ENCODE results near the gene DNPEP. TPM values are rescaled to one million over a fixed set of nuclear protein-coding genes. Genes with fewer than 3 reads are reported as not detected.

Gene DNPEP
- total and polyA plus RNA-seq, 9 donors: 23.4 to 72.9 (median 61.8) TPM

- no peaks in the 10 kb centered on the region for H3K36me3 ChIP-seq
- TF ChIP-seq CTCF (IDR thresholded peaks at IDR 0.05) (no peak), EP300 (IDR thresholded peaks at IDR 0.05) (no peak), POLR2A (IDR thresholded peaks at IDR 0.05) (no peak)
- H3K9me3 ChIP-seq: no peaks in the 10 kb centered on the region
- no peaks in the 10 kb centered on the region for H3K27me3 ChIP-seq
- no peak for DNase-seq
- no peak overlapping the region for H3K27ac ChIP-seq
- H3K4me3 ChIP-seq: no peak overlapping the region
- WGBS, 3 donors: 90 to 94% (median 93%) methylated on average over 7 of the region's 7 CpGs
- no peaks in the 10 kb centered on the region for H3K4me1 ChIP-seq (ENCODE audit: insufficient read depth)
- intact Hi-C loops (cut with DNase I): no loop called here
Observed at GRCh38 chr2:219429958-219430606, 42.4 kb upstream of the DNPEP start.

- Histone ChIP-seq H3K9me3 (no peaks in the 10 kb centered on the region), H3K27me3 (no peaks in the 10 kb centered on the region), H3K36me3 (no peaks in the 10 kb centered on the region), H3K4me3 (no peak overlapping the region), H3K4me1 (ENCODE audit: insufficient read depth) (no peaks in the 10 kb centered on the region), H3K27ac (no peak overlapping the region)
- no peak for TF ChIP-seq EP300 (IDR thresholded peaks at IDR 0.05)
- TF ChIP-seq POLR2A (IDR thresholded peaks at IDR 0.05): no peak
- no peak for TF ChIP-seq CTCF (IDR thresholded peaks at IDR 0.05)
- no peak for DNase-seq
- intact Hi-C loops (cut with DNase I): no loop called here
Observed at GRCh38 chr2:219428469-219428868, 40.8 kb upstream of the DNPEP start.

GRCh38 chr2:219426534-219427136, 38.9 kb upstream of the DNPEP start:
- Histone ChIP-seq H3K27me3 (no peaks in the 10 kb centered on the region), H3K4me1 (ENCODE audit: insufficient read depth) (no peaks in the 10 kb centered on the region), H3K27ac (no peak overlapping the region), H3K9me3 (no peaks in the 10 kb centered on the region), H3K4me3 (no peak overlapping the region), H3K36me3 (no peaks in the 10 kb centered on the region)
- intact Hi-C loops (cut with DNase I): no loop called here
- TF ChIP-seq EP300 (IDR thresholded peaks at IDR 0.05) (no peak), POLR2A (IDR thresholded peaks at IDR 0.05) (no peak), CTCF (IDR thresholded peaks at IDR 0.05) (no peak)
- DNase-seq: no peak
- 85 to 89% (median 89%) methylated on average over 7 of the region's 7 CpGs for WGBS, 3 donors

- no peak for DNase-seq
- no peaks in the 10 kb centered on the region for H3K9me3 ChIP-seq
- H3K4me1 ChIP-seq (ENCODE audit: insufficient read depth): no peaks in the 10 kb centered on the region
- intact Hi-C loops (cut with DNase I): no loop called here
- H3K27ac ChIP-seq: no peak overlapping the region
- TF ChIP-seq POLR2A (IDR thresholded peaks at IDR 0.05) (no peak), CTCF (IDR thresholded peaks at IDR 0.05) (no peak), EP300 (IDR thresholded peaks at IDR 0.05) (no peak)
- H3K27me3 ChIP-seq: no peaks in the 10 kb centered on the region
- no peaks in the 10 kb centered on the region for H3K36me3 ChIP-seq
- WGBS, 3 donors: 82 to 95% (median 85%) methylated on average over 7 of the region's 7 CpGs
- H3K4me3 ChIP-seq: no peak overlapping the region
Observed at GRCh38 chr2:219426068-219426443, 38.3 kb upstream of the DNPEP start.
